ENCODE data around the gene PHLDB1. TPM values are rescaled to one million over a fixed set of nuclear protein-coding genes. Genes with fewer than 3 reads are reported as not detected.

PHLDB1 gene
- total and polyA plus RNA-seq, 2 of the 8 experiments (the other 6 are each of a cell fraction or from before 2014, with no cell fraction given), result 53.9 to 74.8 TPM

- Histone ChIP-seq H3K4ac (replicated peaks; ENCODE audit: insufficient read length, low read depth, low read length) (no peak overlapping the region), H2BK120ac (replicated peaks; ENCODE audit: low read depth, low read length) (no peak overlapping the region), H3K27ac (ENCODE audit: low read depth, low read length) (no peak overlapping the region), H3K23ac (ENCODE audit: insufficient read length) (no peak overlapping the region), H2AFZ (ENCODE audit: low read length) (no peak overlapping the region), H2BK12ac (ENCODE audit: low read depth, low read length) (no peak overlapping the region; the same call in 1 of the 2 replicates), H4K20me1 (replicated peaks in 1 of 2; ENCODE audit: control insufficient read depth in 1 of 2, insufficient read depth in 2 of 2, low read length in 2 of 2) (peaks cover 0 to 5% of the 10 kb centered on the region in 2 experiments), H2AK5ac (ENCODE audit: low read depth, low read length) (0 out of 2 replicates have a peak overlapping the region, but pooled peaks have one; percentile 24), H3K18ac (ENCODE audit: extremely low read depth, low read length) (no peak overlapping the region), H4K91ac (replicated peaks; ENCODE audit: insufficient read length, low read length) (no peak overlapping the region), H2BK20ac (ENCODE audit: low read length) (no peak overlapping the region), H3K9ac (replicated peaks in 1 of 4; ENCODE audit: extremely low read depth in 1 of 4, low read depth in 3 of 4, low read length in 3 of 4) (no peak overlapping the region), H3K14ac (ENCODE audit: insufficient read length) (no peak overlapping the region), H3K4me2 (ENCODE audit: insufficient read depth in 1 of 2, low read depth in 2 of 2, low read length in 2 of 2) (peak overlapping the region; percentile 14 to 97; a peak in 2 of 4 replicates), H3K4me3 (ENCODE audit: extremely low read depth in 1 of 4, insufficient read depth in 2 of 4, low read depth in 3 of 4, low read length in 4 of 4) (no peak overlapping the region), H3K79me2 (ENCODE audit: control insufficient read depth in 1 of 2, insufficient read depth in 2 of 2, low read length in 2 of 2) (peaks cover 7 to 27% of the 10 kb centered on the region in 2 experiments; a peak in 2 of 4 replicates), H3K23me2 (ENCODE audit: low read depth, low read length) (peaks cover 7% of the 10 kb centered on the region), H3K56ac (replicated peaks; ENCODE audit: insufficient read length, low read depth, low read length) (no peak overlapping the region), H4K5ac (ENCODE audit: insufficient read length, low read depth, low read length) (no peak overlapping the region), H3K27me3 (replicated peaks in 1 of 4; ENCODE audit: control insufficient read depth in 3 of 4, extremely low read depth in 1 of 4, insufficient read depth in 3 of 4, low read length in 3 of 4) (no peaks in the 10 kb centered on the region), H3K36me3 (ENCODE audit: control insufficient read depth in 2 of 4, insufficient read depth in 4 of 4, low read length in 3 of 4) (peaks cover 10 to 27% (median 18%) of the 10 kb centered on the region in 4 experiments), H2BK15ac (ENCODE audit: low read length) (no peak overlapping the region), H4K8ac (ENCODE audit: extremely low read depth, insufficient read depth, low read length) (no peak overlapping the region), H3K9me3 (ENCODE audit: insufficient read depth in 2 of 2, low read depth in 1 of 2, low read length in 1 of 2) (no peaks in the 10 kb centered on the region), H3K79me1 (ENCODE audit: low read depth, low read length) (peaks cover 17% of the 10 kb centered on the region), H2BK5ac (ENCODE audit: low read depth, low read length) (0 out of 2 replicates have a peak overlapping the region, but pooled peaks have one; percentile 3), H3K4me1 (replicated peaks in 1 of 4; ENCODE audit: control insufficient read depth in 3 of 4, insufficient read depth in 4 of 4, low read length in 3 of 4) (peaks cover 2 to 26% (median 23%) of the 10 kb centered on the region in 4 experiments)
- 96% methylated on average over 4 of the region's 4 CpGs; no CpG with 5 or more reads in 1 of the 2 experiments for WGBS, 2 experiments (ENCODE audit: extremely low coverage in 1 of 2, insufficient coverage in 1 of 2, insufficient read length in 1 of 2, insufficient replicate concordance in 2 of 2, low coverage in 1 of 2, low lambda C conversion rate in 2 of 2, missing lambda C conversion rate in 1 of 2)
- no peak for FAIRE-seq
- POLR2A ChIA-PET (ENCODE audit: partially characterized antibody), result interaction anchor here (0.6 to 28.7 kb wide), 6 partner anchors 11 to 415 kb away, joined by 3 to 574 read pairs (median 8); partner anchors contain the start of genes DDX6 and PHLDB1
- no peak for DNase-seq (ENCODE audit: low read depth in 1 of 2, low spot score in 2 of 2)
- CTCF ChIA-PET (ENCODE audit: partially characterized antibody), result interaction anchor here (0.9 to 10.4 kb wide), 6 partner anchors 11 to 53 kb away, joined by 3 to 155 read pairs (median 8); partner anchors contain the start of gene PHLDB1
- TF ChIP-seq TAF1 (IDR thresholded peaks at IDR 0.05; ENCODE audit: low read depth, low read length) (no peak), TEAD4 (IDR thresholded peaks at IDR 0.05; ENCODE audit: low read depth, low read length) (no peak), TCF12 (IDR thresholded peaks at IDR 0.05; ENCODE audit: low read depth, low read length) (no peak), GABPA (IDR thresholded peaks at IDR 0.05; ENCODE audit: borderline replicate concordance, insufficient read depth, low read length) (no peak), KDM5A (IDR thresholded peaks at IDR 0.05; ENCODE audit: low read length) (no peak), CBX8 (IDR thresholded peaks at IDR 0.05; ENCODE audit: borderline replicate concordance, low read depth, low read length) (no peak), SIN3A (conservative IDR thresholded peaks at IDR 0.05 in 1 of 2, IDR thresholded peaks at IDR 0.05 in 1 of 2; ENCODE audit: low read depth in 1 of 2, low read length in 2 of 2) (no peak), ZNF274 (IDR thresholded peaks at IDR 0.05; ENCODE audit: borderline replicate concordance, extremely low read depth, low read length) (no peak), HDAC2 (IDR thresholded peaks at IDR 0.05; ENCODE audit: borderline replicate concordance in 1 of 2, low read depth in 2 of 2, low read length in 2 of 2) (no peak), RAD21 (IDR thresholded peaks at IDR 0.05 in 1 of 2, conservative IDR thresholded peaks at IDR 0.05 in 1 of 2; ENCODE audit: low read depth in 2 of 2, low read length in 2 of 2) (no peak), CREB1 (IDR thresholded peaks at IDR 0.05) (no peak), JUN (IDR thresholded peaks at IDR 0.05; ENCODE audit: low read depth, low read length) (no peak), NANOG (IDR thresholded peaks at IDR 0.05; ENCODE audit: insufficient read depth, low read depth, low read length, poor library complexity, severe bottlenecking) (no peak)
These were observed 15.8 kb downstream of the PHLDB1 start for GRCh38 chr11:118623269-118623655.

All from H1 (cell line).